Osteoblast (primary cell): ENCODE measurements around the gene MAGOH. TPM values are rescaled to one million over a fixed set of nuclear protein-coding genes. Genes with fewer than 3 reads are reported as not detected.

ENCODE experiments used
- DNase-seq: peaks from one replicate; pipeline ENCODE4 v3.0.0; 2011; ENCODE audit warnings: low spot score, mixed read lengths; ENCODE audit not compliant: insufficient read length; ENCODE audit errors: missing footprints
- H2AFZ ChIP-seq: 2 replicates; pipeline ENCODE4 v1.6.0; 2011; ENCODE audit warnings: mild to moderate bottlenecking, low read length
- H3K27ac ChIP-seq: 2 replicates; pipeline ENCODE4 v1.5.1; 2011; ENCODE audit warnings: mild to moderate bottlenecking, low read depth, low read length, moderate library complexity
- H3K27me3 ChIP-seq: 2 replicates; pipeline ENCODE4 v1.6.0; 2012; ENCODE audit warnings: mild to moderate bottlenecking, control low read depth, inconsistent platforms, low read length, moderate library complexity; ENCODE audit not compliant: insufficient read depth
- H3K36me3 ChIP-seq: 2 replicates; pipeline ENCODE4 v1.5.1; 2011; ENCODE audit warnings: mild to moderate bottlenecking, low read length, control low read depth, moderate library complexity; ENCODE audit not compliant: insufficient read depth
- H3K4me1 ChIP-seq: 2 replicates; pipeline ENCODE4 v1.5.1; 2011; ENCODE audit warnings: mild to moderate bottlenecking, low read length, control low read depth, moderate library complexity; ENCODE audit not compliant: insufficient read depth
- H3K4me2 ChIP-seq: 2 replicates; pipeline ENCODE4 v1.6.0; 2011; ENCODE audit warnings: mild to moderate bottlenecking, low read length; ENCODE audit not compliant: insufficient read depth
- H3K4me3 ChIP-seq: fragments of 200-600 bp; sonication (generic); 3 replicates; pipeline ENCODE4 v1.5.1; 2012; ENCODE audit warnings: mild to moderate bottlenecking, low read length, inconsistent platforms; ENCODE audit not compliant: insufficient read depth
- H3K79me2 ChIP-seq: 2 replicates; pipeline ENCODE4 v1.6.0; 2012; ENCODE audit warnings: mild to moderate bottlenecking, low read length, control low read depth, inconsistent platforms; ENCODE audit not compliant: insufficient read depth
- H3K9me3 ChIP-seq: 2 replicates; pipeline ENCODE4 v1.5.1; 2011; ENCODE audit warnings: low read depth, low read length, control low read depth
- H4K20me1 ChIP-seq: 2 replicates; pipeline ENCODE4 v1.6.0; 2012; ENCODE audit warnings: mild to moderate bottlenecking, low read length, control low read depth; ENCODE audit not compliant: insufficient read depth
- CTCF ChIP-seq: IDR thresholded peaks from 2 replicates; pipeline ENCODE4 v1.5.1; 2011; ENCODE audit warnings: mild to moderate bottlenecking, low read depth, low read length, moderate library complexity; ENCODE audit errors: extremely low read depth
- total RNA-seq: library from RNA; depleted of rRNA; stranded (reverse); fragments of >200 nt; gene quantifications from 2 replicates; pipeline ENCODE4 v1.2.3, GENCODE V29; 2012

Gene MAGOH
- total RNA-seq, 1 donor = 22.8 TPM

DNA sequence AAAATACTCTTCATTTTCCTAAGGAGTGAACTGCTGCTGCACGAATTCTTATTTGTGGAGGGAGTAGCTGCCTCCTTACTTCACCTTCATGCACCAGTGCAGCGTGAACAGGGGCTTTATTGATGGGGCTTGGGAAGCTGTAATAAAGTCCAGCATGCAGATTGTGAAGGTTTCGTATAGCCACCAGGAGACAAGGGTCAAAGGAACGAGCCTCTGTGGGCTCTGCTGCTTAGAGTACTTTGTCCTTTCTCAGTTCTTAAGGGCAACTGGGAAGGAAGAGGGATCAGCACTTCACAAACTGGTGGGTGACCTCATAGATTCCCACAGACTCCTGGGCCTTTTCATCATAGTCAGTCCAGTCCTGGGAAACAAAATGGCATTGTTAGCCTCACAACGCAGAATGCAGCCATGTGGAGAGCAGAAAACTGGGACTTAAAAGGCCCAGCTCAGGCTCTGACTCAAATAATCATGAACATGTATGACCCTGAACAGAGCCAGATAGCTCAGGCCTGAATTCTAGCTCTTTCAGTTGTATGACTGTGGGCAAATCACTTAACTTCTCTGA is 23.9 kb downstream of the MAGOH start:
- H3K4me1 ChIP-seq = peaks cover 3% of the 10 kb centered on the region
- H3K4me2 ChIP-seq = no peak overlapping the region
- DNase-seq = no peak
- H2AFZ ChIP-seq = no peak overlapping the region
- no peak overlapping the region for H3K4me3 ChIP-seq
- no peak for TF ChIP-seq CTCF
- peaks cover 9% of the 10 kb centered on the region for H3K79me2 ChIP-seq
- H3K27me3 ChIP-seq = no peaks in the 10 kb centered on the region
- H4K20me1 ChIP-seq = no peaks in the 10 kb centered on the region
- H3K9me3 ChIP-seq = no peaks in the 10 kb centered on the region
- H3K36me3 ChIP-seq = peaks cover 67% of the 10 kb centered on the region
- no peak overlapping the region for H3K27ac ChIP-seq

- Histone ChIP-seq H3K79me2 (peaks cover 2% of the 10 kb centered on the region), H3K4me1 (peaks cover 9% of the 10 kb centered on the region), H3K4me3 (no peak overlapping the region), H3K4me2 (no peak overlapping the region), H3K36me3 (peaks cover 69% of the 10 kb centered on the region), H3K27ac (no peak overlapping the region), H2AFZ (no peak overlapping the region), H3K27me3 (no peaks in the 10 kb centered on the region), H3K9me3 (peaks cover 2% of the 10 kb centered on the region), H4K20me1 (no peaks in the 10 kb centered on the region)
- no peak for DNase-seq
- no peak for TF ChIP-seq CTCF
Observed at GRCh38 chr1:53210954-53211353, 27.4 kb downstream of the MAGOH start.

DNA sequence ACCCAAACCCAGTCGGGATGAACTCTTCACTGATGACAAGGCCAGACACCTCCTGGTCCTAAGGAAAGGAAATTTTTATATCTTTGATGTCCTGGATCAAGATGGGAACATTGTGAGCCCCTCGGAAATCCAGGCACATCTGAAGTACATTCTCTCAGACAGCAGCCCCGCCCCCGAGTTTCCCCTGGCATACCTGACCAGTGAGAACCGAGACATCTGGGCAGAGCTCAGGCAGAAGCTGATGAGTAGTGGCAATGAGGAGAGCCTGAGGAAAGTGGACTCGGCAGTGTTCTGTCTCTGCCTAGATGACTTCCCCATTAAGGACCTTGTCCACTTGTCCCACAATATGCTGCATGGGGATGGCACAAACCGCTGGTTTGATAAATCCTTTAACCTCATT is 28.0 kb downstream of the MAGOH start:
- Histone ChIP-seq H3K79me2 (peaks cover 5% of the 10 kb centered on the region), H3K4me2 (no peak overlapping the region), H2AFZ (no peak overlapping the region), H3K9me3 (peaks cover 2% of the 10 kb centered on the region), H3K4me3 (no peak overlapping the region), H4K20me1 (no peaks in the 10 kb centered on the region), H3K36me3 (peaks cover 70% of the 10 kb centered on the region), H3K27ac (no peak overlapping the region), H3K4me1 (peaks cover 9% of the 10 kb centered on the region), H3K27me3 (no peaks in the 10 kb centered on the region)
- DNase-seq = no peak
- TF ChIP-seq CTCF = no peak

- Histone ChIP-seq H4K20me1 (no peaks in the 10 kb centered on the region), H3K4me3 (no peak overlapping the region), H3K27ac (peak overlapping the region; percentile 24), H3K4me1 (peaks cover 9% of the 10 kb centered on the region), H3K27me3 (no peaks in the 10 kb centered on the region), H2AFZ (no peak overlapping the region), H3K9me3 (peaks cover 2% of the 10 kb centered on the region), H3K79me2 (peaks cover 5% of the 10 kb centered on the region), H3K4me2 (no peak overlapping the region), H3K36me3 (peaks cover 75% of the 10 kb centered on the region)
- DNase-seq = no peak
- TF ChIP-seq CTCF = no peak
Observed at GRCh38 chr1:53207726-53208125, 30.6 kb downstream of the MAGOH start.
